Transverse colon (tissue), 4 donors: ENCODE measurements around the gene CYP19A1.

ENCODE experiments used
- EP300 ChIP-seq: sonication (generic); formaldehyde crosslinking; IDR thresholded peaks from one replicate; pipeline ENCODE4 v1.6.1; 2017; ENCODE audit warnings: antibody characterized with exemption, low read depth
- POLR2AphosphoS5 ChIP-seq, 3 donors: sonication (generic); formaldehyde crosslinking; IDR thresholded peaks; one replicate each; pipeline ENCODE4 v1.6.1; 2016; ENCODE audit warnings: antibody characterized with exemption in 3 of 3
- TF ChIP-seq, protein P1 (sequence below), 5 experiments: fragments of 200-600 bp in 3 of 5; fragments of 450-650 bp in 2 of 5; sonication (generic) in 3 of 5; IDR thresholded peaks; 1 replicate in 2 of 5; 2 replicates in 3 of 5; pipeline ENCODE4 v1.5.1; 2016 to 2017; ENCODE audit warnings: antibody characterized with exemption in 5 of 5, inconsistent platforms in 3 of 5, mild to moderate bottlenecking in 2 of 5, moderate library complexity in 1 of 5

DNA sequence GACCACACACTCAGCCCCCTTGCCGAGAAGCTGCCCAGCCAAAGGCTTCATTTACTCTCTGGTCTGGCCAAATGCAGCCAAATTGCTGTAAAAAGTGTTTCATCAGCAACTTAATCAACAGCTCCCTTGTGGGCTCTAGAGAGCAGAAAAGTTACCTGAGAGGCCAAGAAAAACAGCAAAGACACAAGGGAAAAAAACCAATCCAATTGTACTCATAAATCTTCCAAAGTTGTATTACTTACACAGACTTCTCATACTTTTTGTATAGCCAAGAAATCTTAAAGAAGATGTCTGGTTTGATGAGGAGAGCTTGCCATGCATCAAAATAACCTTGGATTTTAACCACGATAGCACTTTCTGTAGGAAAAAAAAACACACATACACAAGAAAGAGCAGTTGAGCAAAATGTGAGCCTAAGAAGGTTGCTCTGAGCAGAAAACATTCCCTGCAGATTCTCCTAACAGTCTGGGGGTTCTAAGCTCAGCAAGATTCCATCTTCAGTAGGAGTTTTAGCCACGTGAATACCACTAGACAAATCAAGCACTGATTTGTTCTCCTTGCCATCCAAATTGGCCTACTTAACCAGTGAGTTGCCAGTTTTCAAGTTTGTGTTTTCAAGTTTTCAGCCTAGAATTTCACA is 120.0 kb downstream of the CYP19A1 start:
- TF ChIP-seq, protein P1, sequence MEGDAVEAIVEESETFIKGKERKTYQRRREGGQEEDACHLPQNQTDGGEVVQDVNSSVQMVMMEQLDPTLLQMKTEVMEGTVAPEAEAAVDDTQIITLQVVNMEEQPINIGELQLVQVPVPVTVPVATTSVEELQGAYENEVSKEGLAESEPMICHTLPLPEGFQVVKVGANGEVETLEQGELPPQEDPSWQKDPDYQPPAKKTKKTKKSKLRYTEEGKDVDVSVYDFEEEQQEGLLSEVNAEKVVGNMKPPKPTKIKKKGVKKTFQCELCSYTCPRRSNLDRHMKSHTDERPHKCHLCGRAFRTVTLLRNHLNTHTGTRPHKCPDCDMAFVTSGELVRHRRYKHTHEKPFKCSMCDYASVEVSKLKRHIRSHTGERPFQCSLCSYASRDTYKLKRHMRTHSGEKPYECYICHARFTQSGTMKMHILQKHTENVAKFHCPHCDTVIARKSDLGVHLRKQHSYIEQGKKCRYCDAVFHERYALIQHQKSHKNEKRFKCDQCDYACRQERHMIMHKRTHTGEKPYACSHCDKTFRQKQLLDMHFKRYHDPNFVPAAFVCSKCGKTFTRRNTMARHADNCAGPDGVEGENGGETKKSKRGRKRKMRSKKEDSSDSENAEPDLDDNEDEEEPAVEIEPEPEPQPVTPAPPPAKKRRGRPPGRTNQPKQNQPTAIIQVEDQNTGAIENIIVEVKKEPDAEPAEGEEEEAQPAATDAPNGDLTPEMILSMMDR (IDR thresholded peaks at IDR 0.05) = no peak
- TF ChIP-seq EP300 (no peak), POLR2AphosphoS5 (IDR thresholded peaks at IDR 0.05) (no peak)
